ENCODE measurements around the gene WFDC12. TPM values are rescaled to one million over a fixed set of nuclear protein-coding genes. Genes with fewer than 3 reads are reported as not detected.

Gene WFDC12
- polyA plus RNA-seq, 1 donor (not counting 4 experiments of a cell fraction or from before 2014, with no cell fraction given) = 1.8 TPM

DNA sequence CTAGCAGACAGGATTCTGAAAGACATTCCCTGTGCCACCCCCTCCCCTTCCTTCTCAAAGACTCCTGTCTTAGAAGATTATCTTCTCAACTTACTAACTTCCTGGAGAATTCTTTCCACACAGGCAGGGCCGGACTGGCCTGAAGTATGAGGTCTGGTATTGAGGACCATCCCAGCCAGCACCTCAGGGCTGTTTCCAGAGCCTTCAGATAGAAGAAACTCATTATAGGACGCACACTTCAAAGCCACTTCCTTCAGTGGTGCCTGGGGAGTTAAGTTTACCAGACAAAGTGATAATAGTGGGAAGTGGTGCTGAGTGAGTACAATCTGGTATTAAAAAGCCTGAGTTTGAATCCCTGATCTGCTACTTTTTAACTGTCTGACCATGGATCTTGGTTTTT is 39.0 kb downstream of the WFDC12 start:
- no peak overlapping the region for H2AFZ ChIP-seq (ENCODE audit: control insufficient read depth, low read length)
- H3K4me3 ChIP-seq (ENCODE audit: control insufficient read depth in 2 of 3, extremely low read depth in 1 of 3, insufficient read depth in 2 of 3, low read depth in 1 of 3, low read length in 3 of 3) = no peak overlapping the region
- no peak overlapping the region for H3K4me2 ChIP-seq (ENCODE audit: control insufficient read depth, extremely low read depth, insufficient read depth, low read depth, low read length)
- no peaks in the 10 kb centered on the region for H3K9me1 ChIP-seq (ENCODE audit: control insufficient read depth, extremely low read depth, insufficient read depth, low read length)
- peaks cover 15% of the 10 kb centered on the region for H3K4me1 ChIP-seq (ENCODE audit: control insufficient read depth, extremely low read depth, insufficient read depth, low read length)
- DNase-seq (ENCODE audit: low read depth, low spot score) (no peak), FAIRE-seq (no peak)
- H3K27ac ChIP-seq (ENCODE audit: control insufficient read depth, insufficient read depth, low read length) = no peak overlapping the region
- H3K9me3 ChIP-seq (ENCODE audit: control insufficient read depth, low read depth, low read length) = no peaks in the 10 kb centered on the region
- H3K36me3 ChIP-seq (ENCODE audit: control insufficient read depth in 2 of 2, extremely low read depth in 1 of 2, insufficient read depth in 2 of 2, low read length in 2 of 2) = peaks cover 3 to 5% of the 10 kb centered on the region in 2 experiments
- dilution Hi-C loops (cut with MboI; ENCODE audit: extremely low pct_ligation_motif_present, low sequenced_read_pairs) = no loop called here
- TF ChIP-seq, protein P1, sequence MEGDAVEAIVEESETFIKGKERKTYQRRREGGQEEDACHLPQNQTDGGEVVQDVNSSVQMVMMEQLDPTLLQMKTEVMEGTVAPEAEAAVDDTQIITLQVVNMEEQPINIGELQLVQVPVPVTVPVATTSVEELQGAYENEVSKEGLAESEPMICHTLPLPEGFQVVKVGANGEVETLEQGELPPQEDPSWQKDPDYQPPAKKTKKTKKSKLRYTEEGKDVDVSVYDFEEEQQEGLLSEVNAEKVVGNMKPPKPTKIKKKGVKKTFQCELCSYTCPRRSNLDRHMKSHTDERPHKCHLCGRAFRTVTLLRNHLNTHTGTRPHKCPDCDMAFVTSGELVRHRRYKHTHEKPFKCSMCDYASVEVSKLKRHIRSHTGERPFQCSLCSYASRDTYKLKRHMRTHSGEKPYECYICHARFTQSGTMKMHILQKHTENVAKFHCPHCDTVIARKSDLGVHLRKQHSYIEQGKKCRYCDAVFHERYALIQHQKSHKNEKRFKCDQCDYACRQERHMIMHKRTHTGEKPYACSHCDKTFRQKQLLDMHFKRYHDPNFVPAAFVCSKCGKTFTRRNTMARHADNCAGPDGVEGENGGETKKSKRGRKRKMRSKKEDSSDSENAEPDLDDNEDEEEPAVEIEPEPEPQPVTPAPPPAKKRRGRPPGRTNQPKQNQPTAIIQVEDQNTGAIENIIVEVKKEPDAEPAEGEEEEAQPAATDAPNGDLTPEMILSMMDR (optimal IDR thresholded peaks at IDR 0.05 in 1 of 3, IDR thresholded peaks at IDR 0.05 in 1 of 3, conservative IDR thresholded peaks at IDR 0.05 in 1 of 3; ENCODE audit: extremely low read depth in 1 of 3, insufficient read depth in 2 of 3, low read length in 3 of 3) = no peak
- no peak for TF ChIP-seq EZH2 (IDR thresholded peaks at IDR 0.05; ENCODE audit: low read length)
- no peaks in the 10 kb centered on the region for H3K27me3 ChIP-seq (ENCODE audit: control insufficient read depth, extremely low read depth, insufficient read depth, low read length)
- H3K79me2 ChIP-seq (ENCODE audit: control insufficient read depth, insufficient read depth, low read length) = no peaks in the 10 kb centered on the region
- H3K9ac ChIP-seq (ENCODE audit: control insufficient read depth, extremely low read depth, insufficient read depth, low read length) = no peak overlapping the region
- no peaks in the 10 kb centered on the region for H4K20me1 ChIP-seq (ENCODE audit: control insufficient read depth, extremely low read depth, insufficient read depth, low read length)

- dilution Hi-C loops (cut with MboI; ENCODE audit: extremely low pct_ligation_motif_present, low sequenced_read_pairs) = no loop called here
- no peak for FAIRE-seq
Measured at GRCh38 chr20:45083127-45083526, 41.1 kb downstream of the WFDC12 start.

More at GRCh38 chr20:45083127-45083526, 41.1 kb downstream of the WFDC12 start:
- Histone ChIP-seq H3K4me1 (ENCODE audit: control insufficient read depth, extremely low read depth, insufficient read depth, low read length) (peaks cover 9% of the 10 kb centered on the region), H3K4me2 (ENCODE audit: control insufficient read depth, extremely low read depth, insufficient read depth, low read depth, low read length) (no peak overlapping the region), H3K27ac (ENCODE audit: control insufficient read depth, insufficient read depth, low read length) (no peak overlapping the region), H2AFZ (ENCODE audit: control insufficient read depth, low read length) (no peak overlapping the region), H3K27me3 (ENCODE audit: control insufficient read depth, extremely low read depth, insufficient read depth, low read length) (no peaks in the 10 kb centered on the region), H3K79me2 (ENCODE audit: control insufficient read depth, insufficient read depth, low read length) (no peaks in the 10 kb centered on the region), H3K4me3 (ENCODE audit: control insufficient read depth in 2 of 3, extremely low read depth in 1 of 3, insufficient read depth in 2 of 3, low read depth in 1 of 3, low read length in 3 of 3) (no peak overlapping the region), H4K20me1 (ENCODE audit: control insufficient read depth, extremely low read depth, insufficient read depth, low read length) (no peaks in the 10 kb centered on the region), H3K9me1 (ENCODE audit: control insufficient read depth, extremely low read depth, insufficient read depth, low read length) (no peaks in the 10 kb centered on the region), H3K9me3 (ENCODE audit: control insufficient read depth, low read depth, low read length) (no peaks in the 10 kb centered on the region), H3K9ac (ENCODE audit: control insufficient read depth, extremely low read depth, insufficient read depth, low read length) (no peak overlapping the region), H3K36me3 (ENCODE audit: control insufficient read depth in 2 of 2, extremely low read depth in 1 of 2, insufficient read depth in 2 of 2, low read length in 2 of 2) (peaks cover 5 to 6% of the 10 kb centered on the region in 2 experiments)
- TF ChIP-seq, protein P1 (optimal IDR thresholded peaks at IDR 0.05 in 1 of 3, IDR thresholded peaks at IDR 0.05 in 1 of 3, conservative IDR thresholded peaks at IDR 0.05 in 1 of 3; ENCODE audit: extremely low read depth in 1 of 3, insufficient read depth in 2 of 3, low read length in 3 of 3) = no peak
- DNase-seq (ENCODE audit: low read depth, low spot score) = no peak

All from keratinocyte (primary cell).